HFF-Myc (cell line): ENCODE measurements around the gene LTK.

Experiments
- DNase-seq: peaks from one replicate; pipeline ENCODE4 v3.0.0-alpha.2; 2011; ENCODE audit warnings: low read depth; ENCODE audit errors: extremely low read depth
- H3K4me3 ChIP-seq: replicated peaks from 2 replicates; pipeline ENCODE4 v1.5.1; 2011; ENCODE audit warnings: low read depth, mild to moderate bottlenecking, control low read depth, low read length
- TF ChIP-seq, protein P1 (sequence below): IDR thresholded peaks from 2 replicates; pipeline ENCODE4 v1.5.1; 2012; ENCODE audit warnings: mild to moderate bottlenecking, low read depth, low read length, control low read depth; ENCODE audit errors: missing control alignments

Gene LTK

GRCh38 chr15:41536866-41537265 lies 23.2 kb upstream of the LTK start:
- TF ChIP-seq, protein P1, sequence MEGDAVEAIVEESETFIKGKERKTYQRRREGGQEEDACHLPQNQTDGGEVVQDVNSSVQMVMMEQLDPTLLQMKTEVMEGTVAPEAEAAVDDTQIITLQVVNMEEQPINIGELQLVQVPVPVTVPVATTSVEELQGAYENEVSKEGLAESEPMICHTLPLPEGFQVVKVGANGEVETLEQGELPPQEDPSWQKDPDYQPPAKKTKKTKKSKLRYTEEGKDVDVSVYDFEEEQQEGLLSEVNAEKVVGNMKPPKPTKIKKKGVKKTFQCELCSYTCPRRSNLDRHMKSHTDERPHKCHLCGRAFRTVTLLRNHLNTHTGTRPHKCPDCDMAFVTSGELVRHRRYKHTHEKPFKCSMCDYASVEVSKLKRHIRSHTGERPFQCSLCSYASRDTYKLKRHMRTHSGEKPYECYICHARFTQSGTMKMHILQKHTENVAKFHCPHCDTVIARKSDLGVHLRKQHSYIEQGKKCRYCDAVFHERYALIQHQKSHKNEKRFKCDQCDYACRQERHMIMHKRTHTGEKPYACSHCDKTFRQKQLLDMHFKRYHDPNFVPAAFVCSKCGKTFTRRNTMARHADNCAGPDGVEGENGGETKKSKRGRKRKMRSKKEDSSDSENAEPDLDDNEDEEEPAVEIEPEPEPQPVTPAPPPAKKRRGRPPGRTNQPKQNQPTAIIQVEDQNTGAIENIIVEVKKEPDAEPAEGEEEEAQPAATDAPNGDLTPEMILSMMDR, result no peak
- DNase-seq, result no peak

GRCh38 chr15:41535544-41535943 lies 21.9 kb upstream of the LTK start:
- no peak for DNase-seq
- TF ChIP-seq, protein P1, result no peak
- H3K4me3 ChIP-seq, result no peak overlapping the region

More at GRCh38 chr15:41536866-41537265, 23.2 kb upstream of the LTK start:
- no peak overlapping the region for H3K4me3 ChIP-seq

DNA sequence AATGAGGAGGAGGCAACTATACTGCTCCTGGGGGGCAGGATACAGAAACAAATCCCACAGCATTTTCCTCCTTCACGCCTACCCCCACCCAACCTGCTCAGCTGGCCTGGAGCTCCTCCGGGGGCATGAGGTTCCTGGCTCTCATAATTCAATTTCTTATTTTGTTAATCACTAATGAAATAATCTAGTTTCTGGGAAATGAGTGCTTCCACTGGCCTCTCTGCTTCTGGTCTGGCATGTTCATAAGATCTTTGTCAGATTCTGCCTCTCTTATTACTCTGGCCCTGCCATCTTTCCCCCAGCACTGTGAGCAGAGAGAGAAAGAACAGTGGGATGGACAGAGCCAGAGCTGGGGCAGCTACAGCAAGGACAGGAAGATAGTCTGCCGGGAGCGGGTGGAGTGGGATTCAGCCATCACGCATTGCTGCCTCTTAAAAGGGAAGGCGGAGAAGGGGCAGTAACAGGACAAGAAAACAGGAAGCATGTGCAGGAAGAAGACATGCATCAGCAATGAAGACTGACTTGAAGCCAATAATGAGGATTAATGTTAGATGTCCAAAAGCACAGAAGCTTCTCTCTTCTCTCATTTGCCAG lies 16.8 kb upstream of the LTK start:
- TF ChIP-seq, protein P1, result no peak
- no peak overlapping the region for H3K4me3 ChIP-seq
- no peak for DNase-seq

DNA sequence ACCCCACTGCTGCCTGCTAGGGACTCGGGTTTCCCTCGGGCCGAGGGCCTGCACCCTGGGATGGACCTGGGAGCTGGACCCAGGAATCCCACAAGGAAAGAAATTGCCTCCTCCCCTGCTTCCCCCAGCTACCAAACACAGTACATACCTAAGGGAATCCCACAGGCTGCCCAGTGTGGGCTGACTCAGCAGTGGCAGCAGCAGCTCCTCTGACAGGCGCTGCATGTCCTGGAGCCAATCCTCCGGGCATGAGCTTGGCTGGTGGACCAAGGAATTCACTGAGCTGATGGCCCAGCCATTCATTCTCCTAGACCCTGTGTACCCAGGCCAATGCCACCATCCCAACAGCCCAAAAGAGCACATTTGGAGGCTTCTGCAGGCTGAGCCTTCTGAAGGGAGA lies 9.5 kb upstream of the LTK start:
- TF ChIP-seq, protein P1, result no peak
- no peak overlapping the region for H3K4me3 ChIP-seq
- no peak for DNase-seq

DNA sequence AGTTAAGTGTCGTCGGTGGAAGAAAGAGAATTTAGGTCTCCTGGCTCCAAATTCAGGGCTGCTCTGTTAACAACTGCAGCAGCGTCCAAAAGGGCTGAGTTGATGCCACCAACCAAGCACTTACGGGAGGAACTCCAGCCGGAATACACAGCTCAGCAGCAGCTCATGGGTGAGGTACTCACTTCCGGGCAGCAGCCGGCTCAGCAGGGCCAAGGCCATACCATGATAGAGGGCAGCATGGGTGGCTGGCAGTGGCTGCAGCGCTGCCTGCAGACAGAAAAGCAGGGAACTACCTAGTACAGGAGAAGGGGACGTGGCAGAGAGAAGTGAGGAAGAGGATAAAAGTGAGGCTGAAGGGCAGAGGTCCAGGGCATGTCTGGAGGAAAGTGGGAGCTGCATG lies 8.0 kb upstream of the LTK start:
- H3K4me3 ChIP-seq, result no peak overlapping the region
- TF ChIP-seq, protein P1, result no peak
- DNase-seq, result no peak

- TF ChIP-seq, protein P1, result no peak
- no peak for DNase-seq
- no peak overlapping the region for H3K4me3 ChIP-seq
These were observed 7.0 kb upstream of the LTK start for GRCh38 chr15:41520636-41521035.

- no peak for DNase-seq
- no peak overlapping the region for H3K4me3 ChIP-seq
- TF ChIP-seq, protein P1, result no peak
These were observed 4.3 kb upstream of the LTK start for GRCh38 chr15:41517895-41518449.
